ENCODE data around the gene EPS8L3. TPM values are rescaled to one million over a fixed set of nuclear protein-coding genes. Genes with fewer than 3 reads are reported as not detected.
"Not testable (repeated sequence)": the region's sequence is repeated elsewhere in the genome, so short reads cannot be mapped to it uniquely, and the experiment has no call there.

Gene EPS8L3
- total RNA-seq, 1 experiment from 2014 or later = not detected

DNA sequence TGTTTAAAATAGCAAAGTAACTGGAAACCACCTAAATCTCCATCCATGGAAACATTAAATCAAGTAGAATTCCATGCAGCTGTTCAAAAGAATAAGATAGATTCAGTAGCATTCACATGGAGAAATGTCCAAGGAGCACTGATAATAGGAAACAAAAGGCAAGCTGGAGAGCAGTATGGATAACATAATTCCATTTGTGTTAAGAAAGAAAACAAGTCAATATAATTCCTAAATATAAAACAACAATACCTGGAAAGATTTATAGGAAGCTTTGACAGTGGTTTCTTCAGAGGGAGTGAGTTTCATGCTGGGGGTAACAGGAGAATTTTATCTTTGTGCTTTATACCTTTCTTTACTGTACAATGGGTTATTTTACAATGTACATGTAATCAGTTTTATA, 36.6 kb upstream of the EPS8L3 start:
- no peak overlapping the region for H3K27ac ChIP-seq
- H3K4me1 ChIP-seq (replicated peaks) = peaks cover 15% of the 10 kb centered on the region
- H3K27me3 ChIP-seq (replicated peaks) = no peaks in the 10 kb centered on the region
- H3K36me3 ChIP-seq = no peaks in the 10 kb centered on the region
- no peak overlapping the region for H3K4me3 ChIP-seq
- H3K9me3 ChIP-seq (replicated peaks) = no peaks in the 10 kb centered on the region
- DNase-seq (ENCODE audit: low read depth in 1 of 2, low spot score in 2 of 2) = no peak

DNA sequence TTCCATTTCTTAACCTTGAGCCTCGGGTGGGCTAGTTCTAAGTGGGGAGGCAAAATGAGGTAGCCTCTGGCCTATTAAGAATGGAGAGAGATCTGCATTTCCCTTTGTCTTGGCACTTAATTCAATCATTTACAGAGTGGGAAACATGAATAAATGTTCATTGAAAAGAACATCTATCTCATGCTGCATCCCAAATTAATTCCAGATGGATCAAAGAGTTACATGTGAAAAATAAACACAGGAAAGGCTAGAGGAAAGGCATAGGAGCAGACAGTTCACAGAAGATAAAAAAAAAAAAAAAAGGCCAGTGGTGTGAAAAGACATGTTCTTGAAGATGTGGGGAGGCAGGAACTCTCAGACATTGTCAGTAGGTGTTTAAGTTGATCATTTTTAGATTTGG, 35.7 kb upstream of the EPS8L3 start:
- H3K9me3 ChIP-seq (replicated peaks) = no peaks in the 10 kb centered on the region
- H3K27ac ChIP-seq = no peak overlapping the region
- H3K36me3 ChIP-seq = no peaks in the 10 kb centered on the region
- H3K27me3 ChIP-seq (replicated peaks) = no peaks in the 10 kb centered on the region
- DNase-seq (ENCODE audit: low read depth in 1 of 2, low spot score in 2 of 2) = no peak
- no peak overlapping the region for H3K4me3 ChIP-seq
- H3K4me1 ChIP-seq (replicated peaks) = peaks cover 15% of the 10 kb centered on the region

DNA sequence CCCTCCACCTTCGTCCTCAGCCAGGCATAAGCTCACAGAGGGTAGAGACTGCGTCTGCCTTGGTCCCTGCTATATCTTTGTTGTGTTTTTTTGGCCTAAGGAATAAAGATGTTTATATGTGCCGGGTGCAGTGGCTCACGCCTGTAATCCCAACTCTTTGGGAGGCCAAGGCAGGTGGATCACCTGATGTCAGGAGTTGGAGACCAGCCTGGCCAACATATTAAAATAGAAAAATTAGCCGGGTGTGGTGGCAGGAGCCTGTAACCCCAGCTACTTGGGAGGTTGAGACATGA, 33.5 kb upstream of the EPS8L3 start:
- not testable (repeated sequence) for H3K4me3 ChIP-seq; H3K36me3 ChIP-seq; H3K27ac ChIP-seq; H3K27me3 ChIP-seq (replicated peaks); H3K9me3 ChIP-seq (replicated peaks)
- peaks cover 29% of the 10 kb centered on the region for H3K4me1 ChIP-seq (replicated peaks)
- peak in 1 of 2 experiments; percentile 12 for DNase-seq (ENCODE audit: low read depth in 1 of 2, low spot score in 2 of 2)

DNA sequence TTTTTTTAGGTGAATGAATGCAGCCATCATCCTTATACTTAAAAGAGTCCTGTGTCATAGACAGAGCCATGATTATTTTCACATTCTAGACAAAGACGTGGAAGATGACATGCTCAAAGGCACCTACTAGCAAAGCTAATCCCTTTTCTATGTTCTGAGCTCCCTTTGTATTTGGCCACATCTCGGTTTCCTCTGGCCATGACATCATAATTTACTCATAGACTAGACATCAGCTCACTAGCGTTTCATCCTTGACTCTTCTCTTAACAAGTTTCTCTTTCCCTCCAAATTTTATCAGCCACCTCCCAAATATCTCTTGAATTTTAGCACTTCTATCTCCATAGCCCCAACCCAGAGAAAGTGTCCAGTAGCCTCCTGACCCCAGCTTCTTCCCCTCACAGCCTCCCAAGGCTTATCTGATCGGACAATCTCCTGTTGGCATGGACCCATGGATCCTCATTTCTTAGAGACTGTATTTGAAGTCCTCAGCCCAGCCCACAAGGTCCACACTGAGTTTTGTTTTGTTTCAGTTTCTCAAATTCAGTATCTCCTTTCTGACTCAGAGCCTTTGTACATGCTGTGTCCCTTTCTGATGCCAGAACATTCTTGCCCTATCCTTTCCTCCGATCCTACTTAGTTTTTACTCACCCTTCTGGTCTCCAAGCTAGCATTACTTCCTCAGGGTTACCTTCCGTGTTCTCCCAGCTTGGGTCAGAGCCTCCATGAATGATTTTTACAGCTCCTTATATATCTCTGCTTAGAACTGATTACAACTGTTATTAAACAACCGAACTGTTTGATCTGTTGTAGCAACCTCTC, 33.0 kb upstream of the EPS8L3 start:
- peak in 1 of 2 experiments; percentile 32 for DNase-seq (ENCODE audit: low read depth in 1 of 2, low spot score in 2 of 2)
- H3K27me3 ChIP-seq (replicated peaks) = no peaks in the 10 kb centered on the region
- no peak overlapping the region for H3K4me3 ChIP-seq
- H3K27ac ChIP-seq = no peak overlapping the region
- no peaks in the 10 kb centered on the region for H3K36me3 ChIP-seq
- peaks cover 34% of the 10 kb centered on the region for H3K4me1 ChIP-seq (replicated peaks)
- no peaks in the 10 kb centered on the region for H3K9me3 ChIP-seq (replicated peaks)

DNA sequence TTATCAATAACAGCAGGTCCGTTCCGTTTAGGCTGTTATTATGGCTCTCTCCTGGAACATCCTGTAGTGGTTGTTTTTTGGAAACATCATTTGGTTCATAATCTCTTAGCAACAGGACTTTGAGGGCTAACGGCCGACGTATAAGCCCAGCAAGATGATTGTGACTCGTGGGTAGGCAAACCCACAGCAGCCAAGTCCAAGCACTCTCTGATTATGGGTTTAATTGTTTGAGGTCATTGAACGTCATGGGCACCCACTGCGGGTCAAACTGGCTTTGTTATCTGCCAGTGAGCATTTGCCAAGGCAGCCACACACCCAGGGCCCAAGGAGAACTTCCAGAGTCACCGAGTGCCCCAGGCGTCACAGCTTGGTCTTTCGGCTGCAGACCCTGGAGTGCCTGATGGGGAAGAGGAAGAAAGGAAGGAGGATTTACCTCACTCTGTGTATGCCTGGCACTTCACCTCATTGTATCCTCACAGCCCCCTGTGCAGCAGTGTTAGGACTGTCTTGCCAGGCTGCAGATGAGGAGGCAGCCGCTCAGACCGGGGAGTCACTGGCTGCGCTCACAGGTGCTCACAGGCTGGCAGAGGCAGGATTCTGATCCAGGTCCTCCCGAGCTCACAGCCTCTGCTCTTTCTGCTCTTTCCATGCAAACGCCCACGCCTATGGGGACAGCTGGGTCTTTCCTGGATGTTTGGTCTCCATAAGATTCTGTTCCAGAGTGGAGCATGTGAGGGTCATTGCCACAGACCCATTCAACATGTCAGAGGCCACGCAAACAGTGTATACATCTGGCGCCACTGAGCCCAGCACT, 30.8 kb upstream of the EPS8L3 start:
- no peak overlapping the region for H3K27ac ChIP-seq
- H3K27me3 ChIP-seq (replicated peaks) = no peaks in the 10 kb centered on the region
- peak in 1 of 2 experiments; percentile 38 for DNase-seq (ENCODE audit: low read depth in 1 of 2, low spot score in 2 of 2)
- H3K4me1 ChIP-seq (replicated peaks) = peaks cover 48% of the 10 kb centered on the region
- H3K36me3 ChIP-seq = no peaks in the 10 kb centered on the region
- 0 out of 2 replicates have a peak, but pooled peaks cover 3% of the 10 kb centered on the region for H3K9me3 ChIP-seq (replicated peaks)
- H3K4me3 ChIP-seq = no peak overlapping the region

DNA sequence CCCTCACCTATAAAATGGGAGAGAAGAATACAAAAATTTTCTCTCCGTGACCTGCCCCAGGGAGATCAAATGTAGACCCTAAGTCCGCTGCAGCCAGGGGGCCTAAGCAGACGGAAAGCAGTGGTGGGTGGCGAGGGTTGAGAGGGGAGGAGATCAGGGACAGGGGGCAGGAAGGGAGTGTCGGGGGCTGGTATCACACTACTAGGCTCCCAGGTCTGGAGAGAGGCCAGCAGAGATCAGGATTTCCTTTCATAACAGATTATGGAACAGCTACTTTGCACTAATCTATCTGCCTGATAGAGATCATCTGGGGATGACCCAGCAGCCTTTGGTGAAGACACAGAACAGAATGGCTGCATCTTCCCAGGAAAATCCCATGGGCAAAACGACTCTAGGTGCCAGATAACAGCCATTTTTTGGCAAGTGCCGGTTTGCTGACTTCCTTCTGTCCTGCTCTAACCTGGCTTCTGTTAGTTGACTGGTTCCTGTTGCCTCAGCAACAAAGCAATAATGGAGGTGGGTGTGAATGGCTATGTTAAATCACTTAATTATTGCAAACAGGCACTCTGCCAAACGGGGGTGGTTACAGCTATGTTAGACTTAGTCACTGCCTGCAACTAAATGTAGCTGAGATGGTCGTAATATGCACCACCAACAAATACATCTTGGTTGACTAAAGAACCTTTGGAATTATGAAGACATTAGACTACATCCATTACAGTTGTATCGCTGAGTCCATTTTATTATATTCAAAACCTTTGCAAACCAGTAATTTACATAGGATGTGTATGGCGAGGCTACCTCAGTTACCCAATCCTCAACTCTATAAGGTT, 30.0 kb upstream of the EPS8L3 start:
- H3K4me1 ChIP-seq (replicated peaks) = peaks cover 48% of the 10 kb centered on the region
- no peak overlapping the region for H3K4me3 ChIP-seq
- no peaks in the 10 kb centered on the region for H3K27me3 ChIP-seq (replicated peaks)
- H3K9me3 ChIP-seq (replicated peaks) = 0 out of 2 replicates have a peak, but pooled peaks cover 3% of the 10 kb centered on the region
- H3K27ac ChIP-seq = no peak overlapping the region
- peak in 1 of 2 experiments; percentile 49 for DNase-seq (ENCODE audit: low read depth in 1 of 2, low spot score in 2 of 2)
- H3K36me3 ChIP-seq = no peaks in the 10 kb centered on the region

DNA sequence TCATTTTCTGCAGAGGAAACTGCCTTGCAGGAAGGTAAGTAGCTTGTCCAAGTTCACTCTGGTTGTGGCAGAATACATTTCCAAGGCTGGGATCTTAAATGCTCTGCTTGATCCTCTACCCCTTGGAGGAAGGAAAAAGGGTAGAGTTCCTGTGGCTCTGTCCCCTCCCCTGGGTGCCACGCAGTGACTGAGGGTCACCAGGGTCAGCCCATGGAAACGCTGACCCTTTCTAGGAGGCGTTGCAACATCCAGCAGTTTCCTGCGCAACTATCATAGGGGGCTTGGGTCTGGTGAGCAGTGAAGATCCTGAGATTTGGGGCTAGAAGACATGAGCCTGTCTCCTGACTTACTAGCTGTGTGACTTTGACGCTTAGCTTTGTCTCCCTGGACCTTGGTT, 29.4 kb upstream of the EPS8L3 start:
- Histone ChIP-seq H3K27me3 (replicated peaks) (no peaks in the 10 kb centered on the region), H3K4me1 (replicated peaks) (peaks cover 51% of the 10 kb centered on the region), H3K36me3 (no peaks in the 10 kb centered on the region), H3K27ac (peak overlapping the region; percentile 83), H3K4me3 (no peak overlapping the region), H3K9me3 (replicated peaks) (0 out of 2 replicates have a peak, but pooled peaks cover 3% of the 10 kb centered on the region)
- peak in 1 of 2 experiments; percentile 16 for DNase-seq (ENCODE audit: low read depth in 1 of 2, low spot score in 2 of 2)

DNA sequence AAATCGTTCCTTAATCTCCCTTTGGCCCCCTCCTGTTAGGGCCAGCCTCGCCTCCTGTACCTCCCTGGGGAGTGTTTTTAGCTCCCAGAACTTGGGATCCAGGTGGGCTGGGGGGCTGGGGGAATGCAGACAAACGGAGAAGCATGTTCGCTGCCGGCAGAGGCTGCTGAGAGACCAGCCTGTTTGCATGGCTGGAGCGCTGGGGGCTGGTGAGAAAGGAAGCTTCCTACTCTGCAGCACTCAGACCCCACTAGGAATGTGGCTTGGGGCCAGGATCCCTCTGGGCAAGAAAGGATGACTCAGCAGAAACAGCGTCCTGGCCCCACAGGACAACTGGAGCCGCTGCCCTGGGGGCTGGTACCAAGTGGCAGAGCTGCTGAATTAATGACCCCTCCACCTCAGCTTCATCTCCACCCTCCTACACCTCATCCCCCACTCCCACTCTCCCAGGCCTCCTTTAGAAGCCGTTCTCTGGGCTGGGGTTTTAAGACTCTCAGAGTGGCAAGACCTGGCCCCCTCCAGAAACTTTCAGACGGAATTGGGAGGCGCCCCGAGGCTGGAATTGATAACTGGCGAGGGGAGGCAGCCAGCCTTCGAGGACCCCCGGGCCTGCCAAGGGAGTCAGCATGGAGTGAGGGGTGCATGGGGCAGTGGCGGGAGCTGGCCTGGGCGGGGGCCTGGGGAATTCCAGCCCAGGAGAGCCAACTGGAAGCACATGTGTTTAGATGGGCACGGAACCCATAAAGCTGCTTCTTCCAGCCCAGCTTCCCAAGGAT, 28.5 kb upstream of the EPS8L3 start:
- Histone ChIP-seq H3K4me1 (replicated peaks) (peaks cover 59% of the 10 kb centered on the region), H3K9me3 (replicated peaks) (0 out of 2 replicates have a peak, but pooled peaks cover 3% of the 10 kb centered on the region), H3K36me3 (no peaks in the 10 kb centered on the region), H3K27ac (peak overlapping the region; percentile 83), H3K4me3 (no peak overlapping the region), H3K27me3 (replicated peaks) (no peaks in the 10 kb centered on the region)
- DNase-seq (ENCODE audit: low read depth in 1 of 2, low spot score in 2 of 2) = peak; percentile 92 to 97

DNA sequence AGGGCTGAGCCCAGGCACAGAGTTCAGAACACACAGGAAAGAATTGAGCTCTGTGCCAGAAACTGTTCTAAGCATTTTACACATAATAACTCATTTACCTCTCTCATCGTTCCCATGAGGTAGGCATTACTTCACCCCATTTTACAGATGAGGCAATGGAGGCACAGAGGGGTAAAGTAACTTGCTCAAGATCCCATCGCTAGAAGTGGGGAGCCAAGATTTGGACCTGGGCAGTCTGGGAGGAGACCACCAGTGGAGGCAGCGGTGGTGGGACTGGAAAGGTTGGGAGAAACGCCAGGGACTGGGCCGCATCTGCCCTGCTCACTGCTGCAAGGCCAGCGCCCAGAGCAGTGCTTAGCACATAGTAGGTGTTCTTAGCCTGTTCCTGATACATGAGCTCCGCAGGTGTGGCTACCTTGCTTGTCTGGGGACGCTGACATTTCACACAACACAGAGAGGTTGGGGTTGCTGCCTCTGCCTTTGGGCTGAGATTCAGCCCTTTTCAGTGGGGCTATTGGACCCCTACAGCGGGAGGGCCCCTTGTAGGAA, 27.8 kb upstream of the EPS8L3 start:
- Histone ChIP-seq H3K9me3 (replicated peaks) (0 out of 2 replicates have a peak, but pooled peaks cover 3% of the 10 kb centered on the region), H3K27ac (peak overlapping the region; percentile 83), H3K27me3 (replicated peaks) (no peaks in the 10 kb centered on the region), H3K36me3 (no peaks in the 10 kb centered on the region), H3K4me1 (replicated peaks) (peaks cover 63% of the 10 kb centered on the region), H3K4me3 (no peak overlapping the region)
- DNase-seq (ENCODE audit: low read depth in 1 of 2, low spot score in 2 of 2) = peak in 1 of 2 experiments; percentile 37

DNA sequence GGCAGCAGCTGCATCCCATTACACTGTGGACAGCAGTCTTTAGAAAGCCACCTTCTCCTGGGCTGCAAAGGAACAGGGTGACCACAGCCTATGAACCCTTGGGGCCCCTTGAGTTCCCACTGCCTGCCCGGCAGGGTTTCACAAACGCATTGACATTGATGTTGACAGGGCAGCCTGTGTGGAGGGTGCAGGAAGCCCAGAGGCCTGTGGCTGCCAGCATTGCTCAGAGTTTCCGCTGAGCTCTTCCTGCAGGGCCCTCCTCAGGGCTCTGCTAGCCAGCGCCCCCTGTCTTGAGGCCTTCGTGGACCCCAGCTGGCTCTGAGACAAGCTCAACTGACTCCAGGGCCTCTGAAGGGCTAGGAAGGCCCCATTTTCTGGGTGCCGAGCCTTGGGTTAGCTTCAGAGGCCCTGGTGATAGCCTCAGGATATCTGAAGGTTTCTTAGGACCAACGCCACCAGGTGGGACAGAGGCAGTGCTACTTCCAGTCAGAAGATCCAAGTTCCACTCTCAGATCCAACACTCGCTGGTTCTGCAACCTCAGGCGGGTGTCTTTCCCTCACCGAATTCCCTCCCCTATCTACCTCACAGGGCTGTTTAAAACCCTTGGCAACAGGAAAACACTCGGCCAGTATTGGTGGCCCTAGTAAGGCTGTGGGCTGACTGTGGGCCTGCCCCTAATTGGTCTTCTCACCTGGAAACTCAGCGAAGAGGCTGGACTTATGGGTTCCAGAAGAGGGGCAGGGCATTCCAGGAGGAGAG, 27.2 kb upstream of the EPS8L3 start:
- DNase-seq (ENCODE audit: low read depth in 1 of 2, low spot score in 2 of 2) = peak; percentile 33 to 58
- no peaks in the 10 kb centered on the region for H3K36me3 ChIP-seq
- H3K4me3 ChIP-seq = no peak overlapping the region
- H3K27me3 ChIP-seq (replicated peaks) = no peaks in the 10 kb centered on the region
- H3K4me1 ChIP-seq (replicated peaks) = peaks cover 63% of the 10 kb centered on the region
- peak overlapping the region; percentile 83 for H3K27ac ChIP-seq
- H3K9me3 ChIP-seq (replicated peaks) = 0 out of 2 replicates have a peak, but pooled peaks cover 3% of the 10 kb centered on the region

DNA sequence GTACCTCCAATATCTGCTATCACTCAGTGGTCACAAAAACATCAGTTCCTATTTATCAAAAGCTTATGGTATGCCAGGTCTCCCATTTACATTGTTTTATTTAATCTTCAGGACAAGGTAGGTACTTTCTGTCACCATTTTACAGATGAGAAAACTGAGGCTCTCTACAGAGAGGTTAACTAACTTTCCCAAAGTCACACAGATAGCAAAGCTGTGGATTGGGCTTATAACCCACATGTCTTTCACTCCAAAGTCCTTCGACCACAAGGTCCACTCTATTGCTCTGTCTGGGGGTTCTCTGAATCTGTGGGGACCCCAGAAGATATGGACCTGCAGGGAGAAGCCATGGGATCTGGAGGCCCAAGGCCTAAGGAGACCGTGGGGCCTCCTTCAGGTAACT, 26.6 kb upstream of the EPS8L3 start:
- no peak for DNase-seq (ENCODE audit: low read depth in 1 of 2, low spot score in 2 of 2)
- Histone ChIP-seq H3K36me3 (no peaks in the 10 kb centered on the region), H3K9me3 (replicated peaks) (0 out of 2 replicates have a peak, but pooled peaks cover 3% of the 10 kb centered on the region)

DNA sequence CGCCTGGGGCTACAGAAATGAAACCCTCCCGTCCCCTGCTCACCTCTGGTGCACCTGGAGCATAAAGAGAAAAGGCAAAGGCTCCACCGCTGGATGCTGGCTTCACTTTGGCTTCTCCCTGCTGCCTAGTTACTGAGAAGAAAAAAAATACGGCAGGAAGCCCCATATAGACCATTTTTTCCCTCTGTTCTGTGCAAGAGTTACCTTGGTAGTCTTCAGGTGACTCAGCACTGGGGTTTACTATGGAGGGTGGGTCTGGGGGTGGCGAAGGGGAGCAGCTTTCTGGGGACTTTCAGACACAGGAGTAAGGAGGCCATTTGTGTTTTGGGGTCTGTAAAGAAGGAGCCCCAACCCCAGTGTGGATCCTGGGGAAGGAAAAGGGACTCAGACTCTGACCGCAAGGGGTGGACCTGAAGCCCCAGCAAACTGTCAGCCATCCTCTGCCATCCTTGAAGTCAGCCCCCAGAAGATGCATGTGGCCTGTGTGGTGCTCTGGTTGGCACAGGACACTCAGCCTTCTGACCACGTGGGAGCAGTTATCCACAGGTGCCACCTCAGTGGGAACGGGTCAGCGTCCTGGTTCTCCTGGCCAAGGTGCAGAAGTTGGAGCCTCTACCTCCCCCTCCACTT, 25.9 kb upstream of the EPS8L3 start:
- Histone ChIP-seq H3K4me3 (no peak overlapping the region), H3K36me3 (no peaks in the 10 kb centered on the region), H3K27me3 (replicated peaks) (no peaks in the 10 kb centered on the region), H3K27ac (no peak overlapping the region), H3K9me3 (replicated peaks) (0 out of 2 replicates have a peak, but pooled peaks cover 3% of the 10 kb centered on the region), H3K4me1 (replicated peaks) (peaks cover 64% of the 10 kb centered on the region)
- peak in 1 of 2 experiments; percentile 22 for DNase-seq (ENCODE audit: low read depth in 1 of 2, low spot score in 2 of 2)

More for the DNA sequence above, 26.6 kb upstream of the EPS8L3 start:
- Histone ChIP-seq H3K27ac (no peak overlapping the region), H3K27me3 (replicated peaks) (no peaks in the 10 kb centered on the region), H3K4me3 (no peak overlapping the region), H3K4me1 (replicated peaks) (peaks cover 63% of the 10 kb centered on the region)

All from SJSA1 (cell line).